Endothelial cell of umbilical vein (primary cell): ENCODE measurements around the gene DEGS1. TPM values are rescaled to one million over a fixed set of nuclear protein-coding genes. Genes with fewer than 3 reads are reported as not detected.

Source experiments
- BruUV-seq: library from RNA; stranded (reverse); fragments of 400-500 nt; replicated peaks from 2 replicates; lab custom pipeline; 2021; lab: Mats Ljungman, UMichigan
- CTCF ChIA-PET: fragments of 300-600, 350-600 bp; sonication (Branson Sonifier 250); formaldehyde crosslinking; loops from one replicate; lab custom pipeline; 2021; ENCODE audit warnings: antibody characterized with exemption, inconsistent platforms; lab: Charles Lee
- POLR2A ChIA-PET: fragments of 300-600, 350-600 bp; sonication (Branson Sonifier 250); formaldehyde crosslinking; loops from one replicate; lab custom pipeline; 2021; ENCODE audit warnings: antibody characterized with exemption, inconsistent platforms; lab: Charles Lee
- DNase-seq: peaks from one replicate; pipeline ENCODE4 v3.0.0-alpha.2; 2011; ENCODE audit warnings: low read depth, low spot score
- FAIRE-seq: peaks from 2 replicates; lab custom pipeline; 2011; peaks lifted over from hg19 to GRCh38; lab: Jason Lieb, UNC
- H2AFZ ChIP-seq: 2 replicates; pipeline ENCODE4 v1.6.0; 2012; ENCODE audit warnings: low read depth, low read length, control low read depth, inconsistent platforms
- H3K27ac ChIP-seq: 2 replicates; pipeline ENCODE4 v1.5.1; 2011; ENCODE audit warnings: low read depth, mild to moderate bottlenecking, control low read depth, low read length, moderate library complexity; ENCODE audit not compliant: insufficient read depth
- H3K27me3 ChIP-seq, 2 experiments: 2 replicates each; pipeline versions ENCODE4 v1.6.0 to v1.6.1; 2011; ENCODE audit warnings: low read length in 2 of 2, mixed read lengths in 1 of 2; ENCODE audit not compliant: control insufficient read depth in 2 of 2, insufficient read depth in 2 of 2
- H3K36me3 ChIP-seq, 2 experiments: 2 replicates in 1 of 2; 3 replicates in 1 of 2; pipeline ENCODE4 v1.5.1; 2011; ENCODE audit warnings: low read length in 2 of 2, mild to moderate bottlenecking in 1 of 2, moderate library complexity in 1 of 2; ENCODE audit not compliant: control insufficient read depth in 2 of 2, insufficient read depth in 2 of 2; ENCODE audit errors: extremely low read depth in 1 of 2
- H3K4me1 ChIP-seq: 3 replicates; pipeline ENCODE4 v1.5.1; 2011; ENCODE audit warnings: mild to moderate bottlenecking, low read length; ENCODE audit not compliant: control insufficient read depth, insufficient read depth; ENCODE audit errors: extremely low read depth
- H3K4me2 ChIP-seq: 2 replicates; pipeline ENCODE4 v1.6.1; 2011; ENCODE audit warnings: low read length, control low read depth, mixed read lengths; ENCODE audit not compliant: insufficient read depth
- H3K4me3 ChIP-seq, 3 experiments: fragments of 200-600 bp in 1 of 3; sonication (generic), shearing (Covaris generic) in 1 of 3; replicated peaks in 1 of 3; 2 replicates each; pipeline ENCODE4 v1.5.1; 2011 to 2016; ENCODE audit warnings: control low read depth in 3 of 3, low read length in 3 of 3, mild to moderate bottlenecking in 2 of 3, inconsistent platforms in 1 of 3, low read depth in 1 of 3, moderate library complexity in 1 of 3; ENCODE audit not compliant: insufficient read depth in 1 of 3
- H3K79me2 ChIP-seq: 2 replicates; pipeline ENCODE4 v1.6.0; 2012; ENCODE audit warnings: low read length, inconsistent platforms; ENCODE audit not compliant: control insufficient read depth, insufficient read depth
- H3K9ac ChIP-seq: replicated peaks from 2 replicates; pipeline ENCODE3; 2011; ENCODE audit warnings: low read length, control low read depth; ENCODE audit not compliant: insufficient read depth; ENCODE audit errors: extremely low read depth
- H3K9me1 ChIP-seq: replicated peaks from 3 replicates; pipeline ENCODE4 v1.6.0; 2011; ENCODE audit warnings: mild to moderate bottlenecking, low read length; ENCODE audit not compliant: control insufficient read depth, insufficient read depth; ENCODE audit errors: extremely low read depth
- H3K9me3 ChIP-seq: replicated peaks from 2 replicates; pipeline ENCODE4 v1.5.1; 2012; ENCODE audit warnings: low read length, inconsistent platforms; ENCODE audit not compliant: control insufficient read depth, insufficient read depth
- H4K20me1 ChIP-seq: replicated peaks from 2 replicates; pipeline ENCODE3; 2011; ENCODE audit warnings: mild to moderate bottlenecking, low read length; ENCODE audit not compliant: control insufficient read depth, insufficient read depth; ENCODE audit errors: extremely low read depth
- EZH2 ChIP-seq: IDR thresholded peaks from 2 replicates; pipeline ENCODE4 v1.6.1; 2012; ENCODE audit warnings: borderline replicate concordance, low read depth, mild to moderate bottlenecking, moderate library complexity, low read length, inconsistent platforms; ENCODE audit not compliant: severe bottlenecking
- FOS ChIP-seq: IDR thresholded peaks from 2 replicates; pipeline ENCODE4 v1.6.1; 2011; ENCODE audit warnings: mild to moderate bottlenecking, low read length, moderate library complexity, borderline replicate concordance; ENCODE audit not compliant: insufficient read depth
- GATA2 ChIP-seq: IDR thresholded peaks from 2 replicates; pipeline ENCODE4 v1.7.0; 2011; ENCODE audit warnings: low read depth, mild to moderate bottlenecking, moderate library complexity, mixed read lengths, low read length; ENCODE audit not compliant: insufficient read length, insufficient read depth
- JUN ChIP-seq: IDR thresholded peaks from 2 replicates; pipeline ENCODE4 v1.6.1; 2011; ENCODE audit warnings: borderline replicate concordance, low read depth; ENCODE audit not compliant: insufficient read length, insufficient read depth
- MYC ChIP-seq: IDR thresholded peaks from one replicate; pipeline ENCODE4 v1.6.1; 2011; ENCODE audit warnings: mild to moderate bottlenecking, low read depth, low read length
- POLR2A ChIP-seq: IDR thresholded peaks from 2 replicates; pipeline ENCODE4 v1.6.1; 2012; ENCODE audit warnings: low read depth, mild to moderate bottlenecking, control low read depth, low read length
- POLR2AphosphoS5 ChIP-seq: IDR thresholded peaks from 2 replicates; pipeline ENCODE4 v1.6.1; 2012; ENCODE audit warnings: low read depth, mild to moderate bottlenecking, control low read depth, low read length, moderate library complexity; ENCODE audit not compliant: insufficient read depth
- dilution Hi-C: fragments of 300-500 bp; cut with MboI; formaldehyde crosslinking; loops from one replicate; pipeline ENCODE4 v1.15.0; 2019; ENCODE audit warnings: low sequenced_read_pairs; ENCODE audit not compliant: extremely low pct_ligation_motif_present
- intact Hi-C: fragments of 100-400 bp; cut with micrococcal nuclease; formaldehyde crosslinking; loops from one replicate; pipeline ENCODE4 v1.10.0; 2022
- polyA plus RNA-seq, 4 experiments: library from polyadenylated mRNA; depleted of rRNA in 3 of 4; stranded (reverse) in 3 of 4; unstranded in 1 of 4; fragments of >200 nt; gene quantifications; 2 replicates each; pipeline versions ENCODE4 v1.2.1 to v1.2.3, GENCODE V29; 2011 to 2012; ENCODE audit warnings: missing spikeins in 1 of 4
- total RNA-seq: library from RNA; stranded (reverse); gene quantifications from 2 replicates; pipeline ENCODE4 v1.2.3, GENCODE V29; 2021
- TF ChIP-seq, protein P1 (sequence below): IDR thresholded peaks from 2 replicates; pipeline ENCODE4 v1.6.1; 2011; ENCODE audit not compliant: insufficient read depth, insufficient read length
- TF ChIP-seq, protein P2 (sequence below), 2 donors: IDR thresholded peaks; 1 replicate in 1 of 2; 2 replicates in 1 of 2; pipeline ENCODE4 v1.5.1; 2011; ENCODE audit warnings: low read length in 2 of 2, mild to moderate bottlenecking in 2 of 2, moderate library complexity in 2 of 2, control low read depth in 1 of 2, inconsistent platforms in 1 of 2, low read depth in 1 of 2; ENCODE audit not compliant: insufficient read depth in 1 of 2; ENCODE audit errors: extremely low read depth in 1 of 2

The DEGS1 gene
- total and polyA plus RNA-seq, 2 donors (not counting 3 experiments of a cell fraction or from before 2014, with no cell fraction given): 85.8 to 137 TPM

GRCh38 chr1:224217655-224218623 lies 34.9 kb downstream of the DEGS1 start:
- H3K4me3 ChIP-seq: no peak overlapping the region
- no peaks in the 10 kb centered on the region for H3K27me3 ChIP-seq
- H2AFZ ChIP-seq: peak overlapping the region; percentile 51
- H3K4me2 ChIP-seq: peak overlapping the region; percentile 17
- BruUV-seq: no TSS peak
- H3K9me1 ChIP-seq: no peaks in the 10 kb centered on the region
- DNase-seq (no peak), FAIRE-seq (peak; percentile 12)
- TF ChIP-seq FOS (no peak), EZH2 (no peak), POLR2A (no peak), JUN (no peak), POLR2AphosphoS5 (no peak), MYC (no peak), GATA2 (no peak)
- TF ChIP-seq, protein P1, sequence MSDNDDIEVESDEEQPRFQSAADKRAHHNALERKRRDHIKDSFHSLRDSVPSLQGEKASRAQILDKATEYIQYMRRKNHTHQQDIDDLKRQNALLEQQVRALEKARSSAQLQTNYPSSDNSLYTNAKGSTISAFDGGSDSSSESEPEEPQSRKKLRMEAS: no peak
- TF ChIP-seq, protein P2, sequence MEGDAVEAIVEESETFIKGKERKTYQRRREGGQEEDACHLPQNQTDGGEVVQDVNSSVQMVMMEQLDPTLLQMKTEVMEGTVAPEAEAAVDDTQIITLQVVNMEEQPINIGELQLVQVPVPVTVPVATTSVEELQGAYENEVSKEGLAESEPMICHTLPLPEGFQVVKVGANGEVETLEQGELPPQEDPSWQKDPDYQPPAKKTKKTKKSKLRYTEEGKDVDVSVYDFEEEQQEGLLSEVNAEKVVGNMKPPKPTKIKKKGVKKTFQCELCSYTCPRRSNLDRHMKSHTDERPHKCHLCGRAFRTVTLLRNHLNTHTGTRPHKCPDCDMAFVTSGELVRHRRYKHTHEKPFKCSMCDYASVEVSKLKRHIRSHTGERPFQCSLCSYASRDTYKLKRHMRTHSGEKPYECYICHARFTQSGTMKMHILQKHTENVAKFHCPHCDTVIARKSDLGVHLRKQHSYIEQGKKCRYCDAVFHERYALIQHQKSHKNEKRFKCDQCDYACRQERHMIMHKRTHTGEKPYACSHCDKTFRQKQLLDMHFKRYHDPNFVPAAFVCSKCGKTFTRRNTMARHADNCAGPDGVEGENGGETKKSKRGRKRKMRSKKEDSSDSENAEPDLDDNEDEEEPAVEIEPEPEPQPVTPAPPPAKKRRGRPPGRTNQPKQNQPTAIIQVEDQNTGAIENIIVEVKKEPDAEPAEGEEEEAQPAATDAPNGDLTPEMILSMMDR (IDR thresholded peaks at IDR 0.05; ENCODE audit: extremely low read depth in 1 of 2, insufficient read depth in 1 of 2, low read depth in 1 of 2, low read length in 2 of 2): no peak
- no peaks in the 10 kb centered on the region for H3K79me2 ChIP-seq
- dilution Hi-C loops: no loop called here
- peaks cover 5% of the 10 kb centered on the region for H3K4me1 ChIP-seq
- POLR2A ChIA-PET: no interaction called here
- no peak overlapping the region for H3K9ac ChIP-seq
- H4K20me1 ChIP-seq: no peaks in the 10 kb centered on the region
- CTCF ChIA-PET: no interaction called here
- no peaks in the 10 kb centered on the region for H3K36me3 ChIP-seq
- H3K27ac ChIP-seq: no peak overlapping the region
- intact Hi-C loops: no loop called here
- no peaks in the 10 kb centered on the region for H3K9me3 ChIP-seq
